Stimulated activated CD8-positive, alpha-beta memory T cell treated with anti-CD3 and anti-CD28 coated beads, Interleukin-7, amount 100 ng/mL, for 24 hours (primary cell): ENCODE results near the gene PASK.
"Not testable (repeated sequence)": the region's sequence is repeated elsewhere in the genome, so short reads cannot be mapped to it uniquely, and the experiment has no call there.

Experiments used
- DNase-seq: peaks from one replicate; pipeline ENCODE4 v3.0.0-alpha.2; 2020; ENCODE audit warnings: low read depth

PASK gene

GRCh38 chr2:241104611-241105010 is 44.7 kb downstream of the PASK start:
- not testable (repeated sequence) for DNase-seq

DNA sequence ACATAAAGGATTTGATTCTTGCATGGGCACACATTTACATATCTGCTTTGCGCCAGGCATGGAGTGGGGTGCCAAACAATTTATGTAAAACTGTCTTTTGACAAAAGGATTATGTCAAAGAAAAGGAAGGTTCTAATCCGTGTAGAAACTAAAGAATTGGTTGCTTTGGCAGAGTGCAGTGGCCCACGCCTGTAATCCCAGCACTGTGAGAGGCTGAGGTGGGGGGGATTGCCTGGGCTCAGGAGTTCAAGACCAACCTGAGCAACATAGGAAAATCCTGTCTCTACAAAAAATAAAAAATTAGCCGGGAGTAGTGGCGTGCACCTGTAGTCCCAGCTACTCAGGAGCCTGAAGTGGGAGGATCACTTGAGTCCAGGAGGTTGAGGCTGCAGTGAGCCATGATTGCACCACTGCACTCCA is 46.1 kb downstream of the PASK start:
- DNase-seq = no peak

DNA sequence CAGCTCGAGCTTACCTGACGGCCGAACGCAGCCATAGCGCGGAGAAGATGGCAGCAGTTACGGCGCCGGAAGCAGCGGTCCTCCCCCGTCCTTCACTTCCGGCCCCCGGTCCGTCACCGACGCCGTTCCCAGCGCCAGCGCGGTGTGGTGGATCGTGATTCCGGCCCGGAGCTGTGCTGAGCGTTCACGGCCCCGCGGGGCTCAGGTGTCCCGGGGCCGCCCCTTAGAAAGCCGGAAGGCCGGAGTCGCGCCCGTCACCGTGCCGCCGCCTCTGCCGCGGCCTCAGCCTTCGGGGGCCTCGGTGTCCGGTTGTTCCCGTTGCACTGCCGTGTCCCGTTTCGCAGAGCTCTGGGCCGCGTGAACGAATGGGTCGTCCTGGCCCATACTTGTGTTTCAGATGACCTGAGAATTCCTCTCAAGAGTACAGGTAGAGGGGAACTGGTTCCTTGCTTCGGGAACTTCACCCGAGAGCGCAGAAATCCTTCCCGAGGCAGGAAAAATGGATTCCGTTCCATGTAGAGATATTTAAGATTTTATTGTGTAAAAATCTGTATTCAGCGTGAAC is 47.0 kb downstream of the PASK start, which contains the start of gene MTERF4:
MTERF4 (minus strand) TSS at position 49 of the 565 bp plus-strand sequence; CDS start at position 35, 14 bp downstream.
- DNase-seq = peak; percentile 80

DNA sequence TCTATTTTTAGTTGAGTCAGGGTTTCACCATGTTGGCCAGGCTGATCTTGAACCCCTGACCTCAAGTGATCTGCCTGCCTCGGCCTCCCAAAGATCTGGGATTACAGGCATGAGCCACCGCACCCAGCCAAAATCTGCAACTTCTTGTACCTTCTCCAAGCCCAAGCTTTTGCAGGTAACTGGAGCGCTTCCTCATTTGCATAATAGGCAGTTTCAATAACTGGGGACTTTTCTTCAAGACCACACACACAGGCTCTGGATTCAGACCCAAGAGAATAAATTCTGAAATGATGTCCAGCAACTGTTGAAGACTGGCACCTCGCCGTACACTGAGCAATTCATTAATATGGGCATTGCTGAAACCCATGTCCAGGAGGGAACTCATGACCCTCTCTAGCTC is 50.0 kb downstream of the PASK start:
- no peak for DNase-seq

DNA sequence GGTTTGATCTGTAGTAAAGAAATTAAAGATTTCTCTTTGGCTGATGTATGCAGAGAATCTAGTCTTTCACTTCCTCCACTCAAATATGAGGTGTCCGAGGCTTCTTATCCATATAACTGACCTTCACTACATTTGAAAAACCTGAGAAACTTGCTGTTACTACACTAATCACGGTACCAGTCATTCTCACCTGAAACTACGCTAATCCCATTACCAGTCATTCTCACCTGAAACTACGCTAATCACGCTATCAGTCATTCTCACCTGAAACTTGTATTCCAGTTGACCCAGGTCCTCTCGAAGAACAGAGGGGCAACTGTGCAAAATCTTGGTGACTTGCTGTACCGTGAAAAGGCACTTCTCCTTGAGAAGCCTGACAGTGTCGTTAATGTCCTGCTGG is 52.3 kb downstream of the PASK start:
- no peak for DNase-seq

DNA sequence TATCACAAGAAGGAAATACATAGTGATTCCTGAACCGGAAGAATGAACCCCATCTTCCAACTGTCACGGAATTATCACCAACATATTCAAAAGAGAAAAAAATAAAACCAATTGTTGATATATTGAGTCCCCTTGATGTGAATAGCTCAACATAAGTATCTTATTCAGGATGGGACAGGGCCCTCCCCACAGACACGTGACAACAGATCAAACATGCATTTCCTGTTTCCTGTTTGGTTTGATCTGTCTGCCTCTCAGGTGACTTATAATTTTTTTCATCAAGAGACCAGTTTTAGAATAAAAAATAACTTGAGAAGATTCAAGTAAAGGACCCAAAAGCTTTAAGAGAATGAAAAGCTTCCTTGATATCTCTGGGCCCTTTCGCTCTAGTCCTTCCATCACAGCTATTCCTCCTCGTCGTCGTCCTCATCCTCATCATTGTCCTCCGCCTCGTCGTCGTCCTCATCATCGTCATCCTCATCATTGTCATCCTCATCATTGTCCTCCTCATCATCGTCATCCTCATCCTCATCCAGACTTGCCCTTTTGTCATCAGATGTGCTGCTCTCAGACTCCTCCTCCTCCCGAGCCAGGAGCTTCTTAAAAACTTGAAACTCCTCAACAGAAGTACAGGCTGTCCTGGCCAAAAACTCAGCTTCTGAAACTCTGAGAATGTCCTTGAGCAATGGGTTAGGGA is 53.5 kb downstream of the PASK start:
- no peak for DNase-seq

GRCh38 chr2:241094924-241095420 is 54.3 kb downstream of the PASK start:
- no peak for DNase-seq

GRCh38 chr2:241094172-241094571 is 55.1 kb downstream of the PASK start:
- DNase-seq = no peak

DNA sequence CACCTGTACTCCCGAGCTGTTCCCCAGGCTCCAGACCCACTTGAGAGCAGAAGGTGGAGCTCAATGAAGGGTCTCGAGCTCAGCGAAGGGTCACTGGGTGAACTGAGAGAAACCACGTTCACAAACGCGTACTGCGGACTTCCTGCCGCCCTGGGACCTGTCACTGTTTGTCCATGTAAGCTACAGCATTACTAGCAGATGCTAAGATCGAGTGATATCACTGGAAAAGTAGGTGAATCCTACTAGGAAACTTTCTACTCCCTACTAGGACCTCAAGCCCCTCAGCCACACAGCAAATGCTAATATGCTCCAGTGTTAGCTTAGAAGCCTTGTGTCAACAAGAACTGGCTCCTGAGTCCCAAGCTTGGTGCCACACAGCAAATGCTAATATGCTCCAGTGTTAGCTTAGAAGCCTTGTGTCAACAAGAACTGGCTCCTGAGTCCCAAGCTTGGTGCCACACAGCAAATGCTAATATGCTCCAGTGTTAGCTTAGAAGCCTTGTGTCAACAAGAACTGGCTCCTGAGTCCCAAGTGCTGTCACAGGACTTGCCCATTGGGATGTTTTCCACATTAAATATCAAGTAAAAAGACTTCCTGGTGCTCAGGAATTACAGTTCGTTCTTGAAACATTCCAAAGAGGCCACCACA is 56.0 kb downstream of the PASK start:
- not testable (repeated sequence) for DNase-seq

GRCh38 chr2:241092677-241093076 is 56.6 kb downstream of the PASK start:
- DNase-seq = no peak

GRCh38 chr2:241091734-241092445 is 57.4 kb downstream of the PASK start:
- DNase-seq = no peak

- DNase-seq = no peak
Observed at GRCh38 chr2:241091201-241091600, 58.1 kb downstream of the PASK start.

DNA sequence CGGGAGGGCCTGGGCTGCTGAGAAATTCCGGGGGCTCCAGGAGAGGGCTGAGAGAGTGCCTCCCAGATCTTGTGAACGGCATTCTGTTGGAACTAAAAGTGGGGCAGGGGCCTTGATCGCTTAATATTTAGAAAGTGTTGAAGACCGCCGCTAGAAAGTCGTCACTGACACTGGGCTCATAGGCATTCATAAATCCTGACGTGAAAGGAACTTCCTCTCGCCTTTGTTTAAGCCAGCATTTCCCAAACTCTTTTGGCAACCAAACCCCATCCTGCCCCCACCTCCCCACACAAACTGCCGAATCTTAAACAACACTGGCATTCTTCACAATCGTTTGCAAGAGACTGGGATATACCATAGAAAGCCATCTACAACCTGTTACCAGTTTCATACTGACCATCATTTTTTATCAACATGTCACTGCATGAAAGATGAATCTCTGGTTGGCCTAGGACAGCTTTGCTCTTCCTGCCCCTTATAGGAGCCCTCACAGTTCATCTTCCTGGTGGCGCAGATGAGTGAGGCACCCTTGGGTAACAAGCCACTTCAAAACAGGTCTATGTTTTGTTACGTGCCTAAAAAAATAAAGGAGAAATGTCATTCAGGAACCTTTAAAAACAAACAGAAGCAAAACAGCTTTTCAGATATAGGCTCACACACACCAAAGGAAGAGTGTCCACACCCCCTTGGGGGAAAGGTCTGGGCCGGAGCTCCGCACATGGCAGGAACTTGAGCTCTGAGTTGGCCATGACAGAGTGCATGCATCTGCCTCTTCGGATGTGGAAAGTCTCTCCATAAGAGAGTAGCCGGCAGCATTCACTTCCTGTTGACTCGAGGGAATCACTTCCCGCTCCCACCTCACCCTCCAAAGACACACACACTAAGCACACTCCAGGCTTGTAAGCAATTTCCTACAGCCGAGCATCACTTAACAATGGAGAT is 60.2 kb downstream of the PASK start:
- no peak for DNase-seq

DNA sequence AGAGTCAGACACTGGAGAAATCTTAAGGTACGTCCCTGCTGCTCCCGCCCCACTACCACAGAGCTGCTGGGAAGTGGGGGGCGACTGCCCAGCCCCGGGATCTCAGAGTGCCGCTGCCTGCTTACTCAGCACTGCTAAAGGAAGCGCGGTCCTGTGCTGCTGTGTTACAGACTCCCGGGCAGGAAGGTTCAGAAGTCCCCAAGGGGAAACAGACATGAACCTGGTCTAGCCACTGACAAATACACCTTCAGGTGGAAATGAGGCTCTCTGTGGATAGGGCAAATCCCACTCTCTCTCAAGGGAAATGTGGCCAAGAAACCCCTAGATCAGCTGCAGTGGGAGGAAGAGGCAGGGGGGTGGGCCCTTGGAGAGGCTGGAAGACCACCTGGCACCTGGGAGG is 60.9 kb downstream of the PASK start:
- no peak for DNase-seq

GRCh38 chr2:241087420-241088268 is 61.6 kb downstream of the PASK start:
- no peak for DNase-seq

GRCh38 chr2:241084856-241085444 is 64.3 kb downstream of the PASK start:
- no peak for DNase-seq

DNA sequence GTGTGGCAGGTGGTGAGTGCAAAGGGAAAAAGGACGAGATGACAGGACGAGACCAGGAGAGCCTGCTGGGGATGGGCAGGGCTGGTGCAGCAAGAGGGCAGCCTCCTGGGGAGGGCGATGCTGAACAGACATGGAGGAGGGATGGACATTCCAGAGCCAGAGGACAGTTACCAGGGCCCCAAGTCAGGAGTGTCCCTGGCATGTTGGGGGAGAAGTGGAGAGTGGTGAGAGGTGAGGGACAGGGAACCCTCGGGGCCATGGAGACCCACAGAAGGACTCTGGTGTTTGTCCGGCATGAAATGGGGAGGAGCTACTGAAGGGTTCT is 66.2 kb downstream of the PASK start:
- no peak for DNase-seq

- no peak for DNase-seq
Observed at GRCh38 chr2:241082341-241083090, 66.8 kb downstream of the PASK start.

GRCh38 chr2:241081643-241082340 is 67.5 kb downstream of the PASK start:
- DNase-seq = no peak
